LNCAP (cell line): ENCODE data around the gene BEAN1.

Experiments
- TF ChIP-seq, protein P1 (sequence below): fragments of 450-650 bp; IDR thresholded peaks from 2 replicates; pipeline ENCODE4 v1.5.1; 2017; ENCODE audit warnings: mild to moderate bottlenecking

Gene BEAN1

DNA sequence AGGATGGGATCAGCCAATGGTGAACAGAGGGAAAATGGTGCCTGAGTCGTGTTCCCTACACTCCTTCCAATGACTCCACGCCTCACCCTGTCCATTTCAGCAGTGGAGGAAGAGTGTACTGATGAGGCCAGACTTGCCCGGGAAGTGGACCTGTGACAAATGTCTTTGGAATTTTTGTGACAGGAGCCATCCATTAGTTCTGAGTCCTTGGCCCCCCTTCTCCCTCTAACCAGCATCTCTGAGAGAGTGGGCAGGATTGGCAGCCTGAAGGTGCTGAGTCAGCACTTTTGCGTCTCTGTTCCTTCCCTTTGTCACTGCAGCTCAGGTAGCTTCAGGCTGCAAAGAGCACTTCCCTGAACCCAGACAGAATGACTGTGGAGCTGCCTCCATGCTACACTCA lies 30.8 kb downstream of the BEAN1 start:
- TF ChIP-seq, protein P1, sequence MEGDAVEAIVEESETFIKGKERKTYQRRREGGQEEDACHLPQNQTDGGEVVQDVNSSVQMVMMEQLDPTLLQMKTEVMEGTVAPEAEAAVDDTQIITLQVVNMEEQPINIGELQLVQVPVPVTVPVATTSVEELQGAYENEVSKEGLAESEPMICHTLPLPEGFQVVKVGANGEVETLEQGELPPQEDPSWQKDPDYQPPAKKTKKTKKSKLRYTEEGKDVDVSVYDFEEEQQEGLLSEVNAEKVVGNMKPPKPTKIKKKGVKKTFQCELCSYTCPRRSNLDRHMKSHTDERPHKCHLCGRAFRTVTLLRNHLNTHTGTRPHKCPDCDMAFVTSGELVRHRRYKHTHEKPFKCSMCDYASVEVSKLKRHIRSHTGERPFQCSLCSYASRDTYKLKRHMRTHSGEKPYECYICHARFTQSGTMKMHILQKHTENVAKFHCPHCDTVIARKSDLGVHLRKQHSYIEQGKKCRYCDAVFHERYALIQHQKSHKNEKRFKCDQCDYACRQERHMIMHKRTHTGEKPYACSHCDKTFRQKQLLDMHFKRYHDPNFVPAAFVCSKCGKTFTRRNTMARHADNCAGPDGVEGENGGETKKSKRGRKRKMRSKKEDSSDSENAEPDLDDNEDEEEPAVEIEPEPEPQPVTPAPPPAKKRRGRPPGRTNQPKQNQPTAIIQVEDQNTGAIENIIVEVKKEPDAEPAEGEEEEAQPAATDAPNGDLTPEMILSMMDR: no peak

DNA sequence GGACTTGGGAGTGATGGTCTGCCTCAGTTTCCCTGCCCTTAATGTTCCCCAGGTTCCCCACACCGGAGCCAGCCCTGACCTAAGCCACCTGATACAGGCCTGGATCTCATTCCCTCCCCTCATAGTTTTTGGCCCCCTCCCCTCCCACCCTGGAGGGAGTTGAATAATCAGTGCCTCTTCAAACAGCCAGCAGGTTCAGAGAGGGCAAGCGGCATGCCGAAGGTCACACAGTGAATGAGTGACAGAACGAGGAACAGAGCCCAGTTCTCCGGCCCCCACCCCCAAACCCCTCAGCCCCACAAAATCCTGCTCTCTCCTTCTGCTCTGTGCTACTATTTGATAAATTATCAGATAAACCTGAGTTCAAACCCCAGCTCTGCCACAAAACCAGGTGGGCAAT lies 31.2 kb downstream of the BEAN1 start:
- TF ChIP-seq, protein P1: no peak

DNA sequence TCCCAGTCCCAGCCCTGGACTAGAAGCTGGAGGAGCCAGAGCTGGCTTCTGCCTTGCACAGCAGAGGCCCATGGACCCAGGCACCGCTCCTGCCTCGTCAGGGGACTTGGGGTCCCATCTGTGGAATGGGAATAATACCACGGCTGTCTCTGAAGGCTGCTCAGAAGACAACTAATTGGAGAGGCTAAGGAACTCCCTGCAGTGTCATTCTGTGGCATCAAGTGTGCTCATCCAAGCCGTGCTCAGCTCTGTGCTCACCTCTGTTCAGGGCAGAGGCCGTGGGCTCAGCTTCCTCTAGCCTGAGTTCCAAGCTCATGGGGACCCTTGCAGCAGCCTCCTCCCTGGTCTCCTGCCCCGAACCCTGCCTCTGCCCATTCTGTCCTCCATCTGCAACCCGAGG lies 31.8 kb downstream of the BEAN1 start:
- TF ChIP-seq, protein P1: no peak

DNA sequence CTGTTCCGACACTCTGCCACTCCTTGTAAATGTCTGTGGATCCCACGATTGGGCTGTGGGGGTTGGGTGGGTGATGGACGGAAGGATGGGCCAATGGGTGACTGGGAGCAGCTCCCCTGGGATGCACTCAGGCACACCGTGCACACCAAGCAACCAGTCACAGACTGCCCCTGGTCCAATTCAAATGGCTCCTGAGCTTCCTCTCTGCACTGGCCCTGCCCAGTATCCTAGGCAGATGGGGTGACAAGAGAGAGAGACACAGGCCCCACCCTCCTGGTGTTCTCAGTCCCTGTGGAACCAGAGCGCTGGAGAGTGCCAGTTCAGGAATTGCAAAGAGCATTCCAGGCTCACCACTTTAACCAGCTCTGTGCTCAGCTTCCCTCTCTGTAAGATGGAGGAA lies 32.8 kb downstream of the BEAN1 start:
- TF ChIP-seq, protein P1: no peak

DNA sequence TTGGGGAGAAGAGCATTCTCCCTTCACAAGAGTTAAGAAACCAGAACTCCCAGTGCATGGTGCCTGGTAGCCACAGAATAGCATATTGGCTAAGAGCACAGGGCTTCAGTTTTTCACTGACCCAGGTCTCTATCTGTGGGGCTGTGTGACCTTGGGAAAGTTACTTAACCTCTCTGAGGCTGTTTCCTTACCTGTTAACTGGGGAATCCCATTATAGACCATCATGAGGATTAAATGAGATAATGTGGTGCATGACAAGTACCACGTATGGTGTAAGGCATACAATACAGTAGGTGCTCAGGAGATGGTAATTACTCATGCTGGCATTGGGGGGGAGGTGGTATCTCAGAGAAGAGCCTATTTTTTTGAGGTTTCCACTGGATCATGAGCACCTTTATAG lies 33.6 kb downstream of the BEAN1 start:
- TF ChIP-seq, protein P1: no peak

DNA sequence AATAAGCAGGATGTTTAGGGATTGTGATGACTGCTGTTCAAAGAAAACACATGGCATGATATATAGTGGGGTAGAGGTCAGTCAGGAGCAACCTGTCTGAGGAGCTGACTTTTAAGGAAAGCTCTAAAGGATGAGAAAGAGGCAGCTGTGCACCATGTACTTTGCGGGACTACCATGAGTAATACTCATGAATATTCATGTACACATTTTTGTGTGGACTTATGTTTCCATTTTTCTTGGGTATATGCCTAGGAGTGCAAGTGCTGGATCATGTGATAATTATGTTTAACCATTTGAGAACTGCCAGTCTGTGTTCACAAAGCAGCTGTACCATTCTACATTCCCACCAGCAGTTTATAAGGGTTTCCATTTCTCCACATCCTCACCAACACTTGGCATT lies 35.8 kb downstream of the BEAN1 start:
- TF ChIP-seq, protein P1: no peak

DNA sequence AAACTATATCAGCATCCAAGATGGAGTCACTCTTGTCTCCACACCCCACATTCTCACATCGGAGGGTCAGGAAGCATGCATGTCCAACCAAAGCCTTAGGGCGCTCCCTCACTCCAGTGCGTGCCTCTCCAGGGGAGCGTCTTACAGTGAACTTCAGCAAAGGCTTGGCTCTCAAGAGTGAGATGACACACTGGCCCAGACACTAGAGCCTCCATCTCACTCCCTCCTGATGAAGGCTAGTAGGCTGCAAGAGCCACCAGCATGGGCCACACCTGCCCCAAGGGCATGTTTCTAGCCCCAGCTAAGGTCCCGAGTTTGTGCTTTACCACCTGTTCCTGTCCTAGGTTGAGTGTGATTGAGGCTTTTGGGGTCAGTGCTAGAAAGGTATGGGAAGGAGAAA lies 40.5 kb downstream of the BEAN1 start:
- TF ChIP-seq, protein P1: no peak

DNA sequence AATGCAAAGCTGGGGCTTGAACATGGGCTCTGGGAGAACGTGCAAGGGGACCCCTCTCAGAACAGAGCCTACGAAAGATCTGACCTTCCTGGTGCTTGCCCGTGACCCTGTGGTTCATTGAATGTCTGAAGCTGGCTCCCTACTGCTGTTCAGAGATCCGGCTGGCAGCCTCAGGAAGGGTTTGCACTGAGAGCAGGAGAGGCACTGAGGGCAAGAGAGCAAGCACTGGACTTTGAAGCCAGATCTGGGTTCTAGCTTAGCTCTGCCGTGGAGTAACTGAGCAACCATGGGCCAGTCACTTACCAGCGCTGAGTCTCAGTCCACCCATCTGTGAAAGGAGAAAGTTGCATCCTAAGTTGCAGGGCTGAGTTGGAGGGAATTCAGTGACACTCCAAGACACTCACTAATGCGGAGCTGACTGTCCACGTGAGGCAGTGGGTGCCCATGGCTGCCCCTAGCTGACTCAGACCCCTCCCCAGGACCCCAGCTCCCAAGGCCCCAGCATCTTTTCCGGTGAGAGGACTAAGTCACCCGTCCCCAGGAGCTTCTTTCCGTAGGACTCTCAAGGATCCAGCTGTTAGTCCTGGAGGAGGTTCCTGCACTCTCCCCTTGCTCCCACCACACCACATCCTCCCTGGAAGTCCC lies 41.3 kb downstream of the BEAN1 start:
- TF ChIP-seq, protein P1: no peak
